Stimulated activated CD8-positive, alpha-beta memory T cell treated with anti-CD3 and anti-CD28 coated beads, Interleukin-2, amount 100 ng/mL, for 48 hours (primary cell): ENCODE measurements around the gene SEC61B.
A peak's percentile ranks its signal among the peaks of the same experiment; 100 is the strongest.
"Not testable (repeated sequence)": the region's sequence is repeated elsewhere in the genome, so short reads cannot be mapped to it uniquely, and the experiment has no call there.

Source experiments
- DNase-seq, 2 donors: peaks; one replicate each; pipeline ENCODE4 v3.0.0-alpha.2; 2020; ENCODE audit warnings: low read depth in 2 of 2

Gene SEC61B

DNA sequence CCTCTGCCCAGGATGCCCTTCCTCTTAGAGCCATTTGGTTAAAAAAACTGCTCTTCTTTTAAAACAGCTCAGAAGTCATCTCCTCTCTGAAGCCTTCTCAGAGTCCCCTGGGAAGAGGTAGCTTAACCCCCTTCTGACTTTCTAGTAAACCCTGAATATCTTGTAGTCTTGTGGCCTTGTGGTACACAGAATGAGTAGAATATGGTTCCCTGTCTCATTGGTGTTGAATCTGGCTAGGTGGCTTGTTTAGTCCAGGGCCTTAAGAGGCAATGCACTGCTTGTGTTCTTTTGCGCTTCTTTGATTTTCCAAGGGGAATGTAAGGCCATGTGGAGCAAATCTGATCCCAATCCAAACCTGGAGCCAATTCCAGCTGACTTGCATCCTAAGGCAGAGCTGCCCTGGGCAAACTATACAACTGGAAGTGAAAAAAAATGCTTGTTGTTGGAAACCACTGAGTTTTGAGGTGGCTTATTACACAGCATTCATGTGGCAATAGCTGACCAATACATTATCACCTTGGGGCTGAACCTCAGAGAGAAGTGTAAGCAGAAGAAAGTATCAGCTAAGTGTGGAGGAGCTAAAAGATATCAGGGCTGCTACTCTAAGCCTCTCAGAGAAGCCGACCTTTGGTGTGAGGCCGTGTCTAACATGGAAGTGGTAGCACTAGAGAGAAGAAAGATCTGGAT, 31.3 kb upstream of the SEC61B start:
- no peak for DNase-seq

DNA sequence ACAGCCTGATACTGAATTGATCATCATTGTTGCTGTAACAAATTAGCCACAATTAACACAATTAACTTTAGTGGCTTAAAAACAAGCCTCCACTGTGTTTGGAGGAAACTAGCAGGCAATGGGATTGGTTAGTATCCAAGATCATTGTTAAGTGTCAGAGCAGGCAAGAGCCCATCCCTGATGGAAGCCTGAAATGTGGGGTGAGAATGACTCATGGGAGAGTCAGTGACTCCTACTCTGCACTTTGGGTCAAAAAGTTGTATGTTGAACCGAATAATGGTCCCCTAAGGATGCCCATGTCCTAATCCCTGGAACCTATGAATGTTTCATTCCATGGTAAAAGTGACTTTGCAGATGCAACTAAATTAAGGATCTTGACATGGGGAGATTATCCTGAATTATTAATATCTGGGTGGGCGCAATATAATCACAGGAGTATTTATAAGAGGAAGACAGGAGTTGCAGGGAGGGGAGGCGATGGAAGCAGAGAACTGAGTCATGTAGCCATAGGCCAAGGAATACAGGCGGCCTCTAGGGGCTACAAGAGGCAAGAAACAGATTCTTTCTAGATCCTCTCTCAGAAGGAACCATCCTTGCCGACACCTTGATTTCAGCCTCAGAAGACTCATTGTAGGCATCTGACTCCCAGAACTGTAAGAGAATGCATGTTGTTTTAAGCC, 29.2 kb upstream of the SEC61B start:
- no peak for DNase-seq

DNA sequence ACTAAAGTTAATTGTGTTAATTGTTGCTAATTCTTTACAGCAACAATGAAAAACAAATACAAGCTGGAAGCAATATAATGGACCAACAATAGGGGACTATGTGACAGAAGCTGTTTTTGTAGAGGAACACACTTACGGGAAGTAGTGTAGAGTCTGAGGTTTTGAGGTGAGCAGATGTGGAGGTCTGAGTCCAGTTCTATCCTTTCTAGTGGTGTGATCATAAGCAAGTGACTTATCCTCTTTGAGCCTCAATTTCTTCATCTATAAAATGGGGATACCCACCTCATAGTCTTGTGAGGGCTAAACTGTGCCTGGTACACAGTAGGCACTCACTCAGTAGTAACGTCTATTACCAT, 28.6 kb upstream of the SEC61B start:
- no peak for DNase-seq

DNA sequence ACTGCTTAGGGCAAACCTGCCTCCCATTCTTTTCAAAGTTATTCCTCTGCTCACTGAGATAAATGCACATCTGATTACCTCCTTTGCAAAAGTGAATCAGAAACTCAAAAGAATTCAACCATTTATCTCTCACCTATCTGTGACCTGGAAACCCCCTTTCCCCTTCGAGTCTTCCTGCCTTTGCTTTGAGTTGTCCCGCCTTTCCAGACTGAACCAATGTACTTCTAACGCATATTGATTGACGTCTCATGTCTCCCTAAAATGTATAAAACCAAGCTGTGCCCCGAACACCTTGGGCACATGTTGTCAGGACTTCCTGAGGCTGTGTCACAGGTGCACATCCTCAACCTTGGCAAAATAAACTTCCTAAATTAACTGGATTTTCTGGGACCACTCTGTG, 25.6 kb upstream of the SEC61B start:
- not testable (repeated sequence) for DNase-seq

DNA sequence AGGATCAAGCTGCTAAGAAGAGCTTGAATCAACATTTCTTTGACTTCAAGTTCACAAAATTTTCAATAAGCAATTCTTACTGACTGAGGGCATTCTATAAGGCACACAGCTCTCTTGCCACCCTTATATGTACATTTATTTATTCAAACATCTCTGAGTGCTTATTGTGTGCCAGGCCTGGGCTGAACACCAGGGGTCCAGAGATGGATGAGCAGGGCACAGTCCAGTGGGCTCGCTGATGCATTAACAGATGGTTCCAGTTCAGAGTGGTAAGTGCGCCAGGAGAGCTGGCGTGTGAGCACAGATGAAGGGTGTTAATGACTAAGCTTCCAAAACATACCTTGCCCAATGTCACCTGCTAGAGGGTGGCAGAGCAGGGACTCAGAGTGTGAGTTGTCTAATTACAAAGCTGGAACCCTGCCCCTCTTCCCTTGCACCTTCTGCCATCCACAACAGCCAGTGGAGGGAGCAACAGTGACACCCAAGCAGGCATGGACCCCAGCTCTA, 24.9 kb upstream of the SEC61B start:
- DNase-seq: no peak

DNA sequence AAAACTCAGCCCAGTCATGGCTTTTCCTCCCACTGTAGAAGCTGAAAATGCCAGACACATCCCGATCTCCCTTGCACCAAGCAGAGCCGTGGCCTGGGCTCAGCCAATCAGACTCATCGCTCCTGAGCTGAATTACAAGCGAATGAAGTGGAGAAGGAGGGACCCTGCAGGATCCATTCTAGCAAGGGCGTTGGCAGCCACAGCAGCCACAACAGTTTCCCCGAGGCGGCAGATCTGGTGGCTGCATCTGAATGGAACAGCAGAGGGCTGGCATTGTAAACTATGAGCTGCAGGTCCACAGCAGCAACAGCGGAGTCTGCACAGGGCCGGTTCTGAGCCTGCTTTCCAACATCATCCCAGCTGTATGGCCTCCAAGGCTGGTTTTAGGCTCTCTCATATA, 24.1 kb upstream of the SEC61B start:
- no peak for DNase-seq

DNA sequence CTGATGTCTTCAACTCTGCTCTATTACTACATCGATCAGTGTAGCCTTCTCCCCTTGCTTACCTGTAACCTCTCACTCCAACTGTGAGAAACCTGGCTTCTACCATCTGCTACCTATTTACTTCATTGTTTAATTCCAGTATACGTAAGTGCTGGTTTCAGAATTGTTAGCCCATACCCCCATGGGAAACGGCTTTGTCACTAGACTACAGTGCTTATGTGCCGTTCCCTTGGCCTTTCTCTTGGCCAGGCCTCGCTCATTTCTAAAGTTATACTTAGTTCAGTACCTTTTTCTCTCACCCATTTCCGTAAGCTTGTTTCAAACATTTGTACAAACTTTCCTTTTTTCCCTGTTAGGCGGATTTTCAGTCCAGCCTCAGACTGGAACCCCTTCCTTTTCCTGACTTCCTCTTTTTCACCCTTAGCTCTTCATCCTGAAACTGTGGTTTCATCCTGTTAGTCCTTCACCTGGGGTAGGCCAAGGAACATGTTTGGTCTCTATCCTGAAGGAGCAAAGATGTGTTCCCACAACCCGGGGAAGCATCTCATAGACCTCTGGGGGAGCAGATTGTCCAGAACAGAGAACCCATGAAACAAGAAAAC, 22.0 kb upstream of the SEC61B start:
- DNase-seq: no peak

DNA sequence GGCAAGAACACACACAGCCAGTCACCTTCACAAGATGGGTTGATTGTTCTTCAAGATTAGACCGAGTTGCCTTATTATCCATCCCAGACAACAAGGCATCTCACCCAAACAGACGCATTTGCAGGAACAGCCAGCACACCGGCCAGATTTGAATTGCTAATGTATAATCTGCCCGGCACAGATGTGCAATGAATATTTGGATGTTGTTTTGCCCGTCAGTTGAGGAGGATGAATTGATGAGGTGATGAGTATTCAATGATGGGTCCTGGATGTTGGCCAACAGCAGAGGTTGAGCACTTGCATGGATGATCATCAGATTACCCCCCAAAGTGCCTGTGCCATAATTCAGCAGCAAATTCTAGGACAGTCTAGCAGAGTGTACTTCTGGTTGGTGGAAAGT, 20.5 kb upstream of the SEC61B start:
- no peak for DNase-seq

DNA sequence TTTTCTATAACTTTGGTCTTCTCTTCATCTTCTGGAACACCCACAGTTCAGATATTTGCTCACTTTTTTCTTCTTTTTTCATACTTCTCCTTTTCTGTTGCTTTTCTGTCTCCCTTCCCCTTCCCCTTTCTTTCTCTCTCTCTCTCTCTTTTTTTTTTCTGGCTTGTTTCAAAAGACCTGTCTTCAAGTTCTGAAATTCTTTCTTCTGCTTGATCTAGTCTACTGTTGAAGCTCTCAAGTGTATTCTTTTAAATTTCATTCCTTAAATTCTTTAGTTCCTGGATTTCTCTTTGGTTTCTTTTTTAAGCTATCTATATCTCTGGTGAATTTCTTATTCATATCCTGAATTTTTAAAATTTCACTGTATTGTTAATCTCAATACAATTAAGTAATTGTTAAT, 11.5 kb upstream of the SEC61B start:
- DNase-seq: no peak

DNA sequence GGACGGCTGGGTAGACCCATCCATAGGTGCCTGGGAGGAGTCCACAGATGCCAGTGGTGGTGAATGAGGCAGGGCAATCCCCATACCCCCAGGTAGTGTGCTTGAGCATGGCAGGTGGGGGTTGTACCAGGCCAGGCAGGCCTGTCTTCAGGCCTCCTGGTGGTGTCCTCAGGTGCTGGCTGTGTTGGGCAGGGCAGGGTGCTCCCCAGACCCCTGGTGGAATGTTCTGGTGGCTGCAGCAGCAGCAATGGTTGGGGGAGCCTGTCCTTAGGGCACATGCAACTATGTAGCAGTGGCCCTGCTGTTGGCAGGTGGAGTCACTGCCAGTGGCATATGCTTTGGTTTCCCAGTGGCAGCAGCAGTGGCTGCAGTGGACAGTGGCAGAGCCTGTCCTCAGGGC, 10.3 kb upstream of the SEC61B start:
- no peak for DNase-seq

DNA sequence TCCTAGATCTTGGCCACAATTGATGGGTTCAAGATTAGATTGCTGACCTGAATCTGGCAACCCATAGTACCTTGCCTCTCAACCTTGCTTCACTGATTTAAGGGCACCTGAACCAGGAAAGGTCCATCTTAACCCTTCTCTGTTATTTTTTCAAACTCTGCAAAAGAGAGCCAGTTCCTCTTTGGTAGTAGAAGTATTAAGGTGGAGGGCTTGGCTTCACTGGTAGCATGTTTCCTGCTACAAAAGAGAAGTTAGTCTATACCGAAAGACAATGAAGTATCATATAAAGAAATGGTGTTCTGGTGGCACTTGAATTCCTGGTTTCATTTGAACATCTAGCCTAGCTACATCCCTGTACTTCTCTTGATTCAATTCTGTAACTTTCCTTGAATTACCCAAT, 8.9 kb upstream of the SEC61B start:
- DNase-seq: no peak

DNA sequence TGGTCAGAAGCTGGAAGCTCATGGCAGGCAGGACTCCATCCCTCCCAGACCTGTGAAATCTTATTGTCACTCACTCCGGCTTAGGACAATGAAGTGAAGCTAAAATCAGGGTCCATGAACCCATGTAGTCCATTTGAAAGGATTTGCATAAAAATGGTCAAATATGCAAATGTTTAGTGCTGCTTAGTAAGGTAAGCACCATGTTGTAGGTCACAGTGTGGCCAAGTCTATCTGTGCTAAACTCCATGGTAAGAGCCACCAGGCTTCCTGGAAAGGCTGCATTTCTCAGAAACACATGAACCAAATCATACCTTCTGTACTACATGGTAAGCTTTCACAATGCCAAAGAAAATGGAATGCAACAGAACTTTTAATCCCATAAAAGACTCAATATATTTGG, 6.0 kb upstream of the SEC61B start:
- DNase-seq: no peak

DNA sequence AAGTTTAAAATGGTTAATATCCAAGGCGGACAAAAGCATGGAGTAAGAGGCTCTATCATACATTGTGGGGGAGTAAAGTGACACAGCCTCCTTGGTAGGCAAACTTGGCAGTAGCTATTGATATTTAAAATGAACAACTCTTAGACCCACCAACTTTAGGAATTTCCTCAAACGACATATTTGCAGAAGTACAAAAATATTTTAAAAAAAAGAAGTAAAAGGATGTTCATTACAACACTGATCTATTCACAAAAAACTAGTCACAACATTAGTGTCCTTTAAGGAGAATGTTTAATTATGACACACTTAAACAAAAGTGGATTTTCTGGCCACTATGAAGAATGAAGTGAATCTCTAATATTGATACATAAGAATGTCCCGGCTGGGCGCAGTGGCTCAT, 2.1 kb upstream of the SEC61B start:
- DNase-seq: no peak

DNA sequence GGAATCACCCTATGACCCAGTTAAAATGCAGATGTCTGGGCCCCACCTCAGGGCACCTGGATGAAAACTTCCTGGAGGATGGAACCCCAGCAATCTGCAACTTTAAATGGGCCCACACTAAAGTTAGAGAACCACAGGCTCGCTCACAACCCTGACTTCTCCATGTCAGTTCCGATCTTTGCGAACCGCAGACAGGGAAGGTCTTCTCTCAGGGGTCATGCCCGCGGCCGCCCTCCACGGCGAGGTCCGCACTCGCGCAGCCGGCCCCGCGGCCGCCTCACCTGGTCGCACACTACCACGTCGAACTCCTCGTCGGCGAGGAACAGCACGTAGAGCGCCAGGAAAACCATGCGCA, 839 bp upstream of the SEC61B start:
- peak in 1 of 2 donors; percentile 20 for DNase-seq

DNA sequence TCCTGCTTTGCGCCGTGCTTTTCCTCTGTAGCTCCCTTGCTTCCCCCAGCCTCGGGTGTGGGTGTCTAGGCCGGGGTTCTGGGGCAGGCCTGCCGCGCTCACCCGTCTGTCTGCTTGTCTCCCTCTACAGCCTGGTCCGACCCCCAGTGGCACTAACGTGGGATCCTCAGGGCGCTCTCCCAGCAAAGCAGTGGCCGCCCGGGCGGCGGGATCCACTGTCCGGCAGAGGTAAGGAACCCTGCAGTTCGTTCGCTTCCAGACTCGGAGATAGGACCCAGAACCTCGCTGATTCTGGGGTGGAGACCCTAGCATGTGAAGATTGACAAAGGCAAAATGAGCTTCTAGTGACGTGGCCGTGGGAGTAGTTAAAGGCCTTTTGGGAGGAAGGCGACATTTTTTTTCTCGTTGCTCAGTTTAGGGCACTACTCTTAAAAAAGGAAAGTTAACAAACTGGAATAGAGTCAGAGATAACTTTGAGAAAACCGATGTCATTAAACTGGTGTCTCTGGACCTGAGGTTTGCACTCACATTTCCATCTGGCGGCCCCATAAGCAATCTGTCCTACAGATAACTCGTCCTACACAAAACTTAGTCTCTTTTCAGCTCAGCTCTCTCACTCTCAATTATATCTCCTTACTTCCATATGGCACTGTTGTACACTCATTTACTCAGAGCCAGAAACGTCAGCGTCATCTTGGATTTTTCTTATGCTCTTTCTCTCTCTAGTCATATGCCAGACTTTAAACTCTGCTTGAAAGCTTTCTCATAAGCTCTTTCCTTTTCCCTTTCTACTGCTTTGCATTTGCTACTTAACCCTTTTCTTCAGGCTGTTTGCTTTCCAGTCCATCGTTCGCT, 561 bp downstream of the SEC61B start:
- DNase-seq: no peak

DNA sequence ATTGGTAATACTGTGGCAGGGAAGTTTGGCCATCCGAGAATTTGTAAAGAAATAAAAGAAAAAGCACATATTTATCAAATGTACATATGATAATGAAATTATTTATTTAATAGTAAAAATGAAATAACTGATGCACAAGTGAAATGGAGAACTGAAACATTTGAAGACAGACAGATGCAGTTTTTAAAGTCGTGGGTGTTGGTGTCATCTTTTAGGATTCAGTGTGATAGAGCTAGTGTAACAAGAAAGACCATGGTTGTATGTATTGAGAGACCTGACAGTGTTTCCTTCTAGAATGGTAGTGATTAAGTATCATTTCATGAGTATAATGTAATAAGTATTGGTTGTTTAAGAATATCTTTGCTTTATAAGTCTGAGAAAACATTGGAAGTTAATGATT, 2.4 kb downstream of the SEC61B start:
- no peak for DNase-seq

DNA sequence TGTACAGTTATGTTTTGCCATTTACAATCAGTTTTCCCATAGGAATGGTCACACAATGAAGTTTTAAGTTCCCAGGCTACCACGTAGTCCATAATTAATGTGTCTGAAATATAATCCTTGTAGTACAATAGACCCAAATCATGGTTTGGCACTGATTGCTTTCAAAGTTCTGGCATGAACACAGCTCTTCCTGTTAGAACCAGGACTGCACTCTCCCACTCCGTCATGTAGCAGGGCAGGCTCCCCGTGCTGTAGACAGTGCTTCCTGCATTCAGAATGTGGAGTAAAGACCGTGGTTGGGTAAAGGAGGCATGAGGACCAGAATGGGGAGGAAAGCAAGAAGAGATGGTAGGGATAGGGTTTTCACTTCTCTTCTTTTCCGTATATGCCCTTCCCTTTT, 4.0 kb downstream of the SEC61B start:
- no peak for DNase-seq

DNA sequence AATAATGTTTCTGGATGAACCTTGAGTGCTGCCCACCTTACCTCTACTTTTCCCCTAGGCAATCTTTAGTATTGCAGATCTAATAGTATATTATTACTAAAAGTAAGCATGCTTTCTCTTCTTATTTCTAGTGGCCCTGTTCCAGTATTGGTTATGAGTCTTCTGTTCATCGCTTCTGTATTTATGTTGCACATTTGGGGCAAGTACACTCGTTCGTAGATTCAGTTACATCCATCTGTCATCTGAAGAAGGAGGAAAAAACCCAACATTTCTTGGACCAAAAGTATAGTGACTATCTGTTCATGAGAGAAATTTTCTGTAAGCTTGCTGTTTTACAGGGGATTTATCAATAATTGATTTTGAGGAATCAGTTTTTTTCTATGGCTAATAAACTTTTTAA, 8.1 kb downstream of the SEC61B start:
- DNase-seq: no peak

DNA sequence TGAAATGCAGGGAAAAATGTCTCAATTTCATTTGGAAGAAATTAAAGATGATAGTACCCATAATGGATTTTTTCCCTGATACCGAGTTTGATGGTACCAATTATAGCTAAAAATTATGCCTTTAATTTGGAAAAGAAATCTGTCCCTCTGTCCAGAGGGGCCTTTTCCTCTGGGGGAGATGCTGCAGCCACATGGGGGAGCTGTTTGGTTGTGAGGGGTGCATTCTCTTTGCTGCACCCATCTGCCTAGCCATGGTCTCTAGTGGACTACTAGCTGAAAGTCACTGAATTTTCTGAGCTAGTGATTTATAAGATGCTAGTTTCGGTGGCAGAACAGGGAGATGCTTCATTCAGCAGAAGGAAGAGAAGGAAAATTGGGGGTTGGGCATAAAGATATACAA, 9.6 kb downstream of the SEC61B start:
- DNase-seq: peak; percentile 32 to 38

DNA sequence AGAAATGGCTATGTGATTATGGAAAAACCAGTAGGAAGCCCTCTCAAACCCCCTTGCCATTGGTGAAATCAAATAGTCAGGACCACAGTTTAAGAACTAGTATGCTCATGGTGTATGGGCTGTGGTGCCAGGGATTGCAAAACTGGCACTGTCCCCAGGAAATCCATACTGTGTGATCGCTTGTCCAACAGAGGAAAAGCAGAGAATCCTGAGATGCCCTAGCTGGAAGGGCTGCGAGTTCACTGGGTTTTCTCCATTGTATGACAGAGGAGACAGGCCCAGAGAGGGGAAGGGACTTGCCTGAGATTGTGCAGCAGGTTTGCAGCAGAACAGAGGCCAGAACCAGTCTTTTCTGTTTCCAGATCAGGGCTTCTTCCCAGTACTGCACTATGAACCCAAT, 12.5 kb downstream of the SEC61B start:
- no peak for DNase-seq

DNA sequence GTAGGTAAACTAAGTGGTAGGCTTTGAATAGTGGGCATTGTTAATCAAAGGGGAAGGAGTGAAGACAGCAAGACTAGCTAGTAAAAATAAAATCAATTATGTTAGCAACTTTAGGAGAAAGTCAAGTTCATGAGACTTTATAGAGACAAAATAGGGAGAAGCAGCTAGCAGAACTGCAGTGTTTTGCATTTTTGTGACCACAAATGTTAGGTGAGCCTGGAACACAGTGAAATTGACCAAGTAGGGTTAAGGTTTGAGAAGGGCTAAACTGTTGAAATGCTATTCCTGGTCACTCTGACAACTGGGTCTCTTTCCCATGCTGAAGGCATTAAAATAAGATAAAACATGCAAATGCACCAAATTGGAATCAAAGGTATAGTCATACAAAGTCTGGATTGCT, 13.0 kb downstream of the SEC61B start:
- no peak for DNase-seq

DNA sequence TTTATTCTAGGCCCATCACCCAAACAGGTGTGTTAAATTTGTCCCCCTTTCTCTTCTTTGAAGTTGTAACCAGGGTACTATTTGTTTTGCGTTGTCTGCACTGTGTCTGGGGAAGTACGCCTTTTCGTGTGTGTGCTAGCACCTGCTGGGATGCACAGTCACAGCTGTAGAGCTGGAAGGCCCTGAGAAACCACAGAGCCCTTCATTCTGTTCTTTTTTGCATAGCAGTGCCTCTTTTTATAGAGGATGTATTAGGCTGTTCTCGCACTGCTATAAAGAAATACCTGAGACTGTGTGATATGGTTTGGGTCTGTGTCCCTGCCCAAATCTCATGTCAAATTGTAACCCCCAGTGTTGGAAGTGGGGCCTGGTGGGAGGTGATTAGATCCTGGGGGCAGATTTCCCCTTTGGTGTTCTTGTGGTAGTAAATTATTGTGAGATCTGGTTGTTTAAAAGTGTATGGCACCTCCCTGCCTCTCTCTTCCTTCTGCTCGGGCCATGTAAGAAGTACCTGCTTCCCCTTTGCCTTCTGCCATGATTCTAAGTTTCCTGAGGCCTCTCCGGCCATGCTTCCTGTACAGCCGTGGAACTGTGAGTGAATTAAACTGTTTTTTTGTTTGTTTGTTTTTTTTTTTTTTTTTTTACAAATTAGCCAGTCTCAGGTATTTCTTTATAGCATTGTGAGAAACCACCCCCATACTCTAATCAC, 14.0 kb downstream of the SEC61B start:
- DNase-seq: no peak
